Stimulated activated naive CD4-positive, alpha-beta T cell (primary cell): ENCODE data around the gene ETFB.

Experiments
- DNase-seq, 6 experiments: peaks; one replicate each; lab custom pipeline; 2025; lab: John Stamatoyannopoulos, UW

The ETFB gene

GRCh38 chr19:51351266-51351990, 14.8 kb downstream of the ETFB start:
- DNase-seq, result no peak

DNA sequence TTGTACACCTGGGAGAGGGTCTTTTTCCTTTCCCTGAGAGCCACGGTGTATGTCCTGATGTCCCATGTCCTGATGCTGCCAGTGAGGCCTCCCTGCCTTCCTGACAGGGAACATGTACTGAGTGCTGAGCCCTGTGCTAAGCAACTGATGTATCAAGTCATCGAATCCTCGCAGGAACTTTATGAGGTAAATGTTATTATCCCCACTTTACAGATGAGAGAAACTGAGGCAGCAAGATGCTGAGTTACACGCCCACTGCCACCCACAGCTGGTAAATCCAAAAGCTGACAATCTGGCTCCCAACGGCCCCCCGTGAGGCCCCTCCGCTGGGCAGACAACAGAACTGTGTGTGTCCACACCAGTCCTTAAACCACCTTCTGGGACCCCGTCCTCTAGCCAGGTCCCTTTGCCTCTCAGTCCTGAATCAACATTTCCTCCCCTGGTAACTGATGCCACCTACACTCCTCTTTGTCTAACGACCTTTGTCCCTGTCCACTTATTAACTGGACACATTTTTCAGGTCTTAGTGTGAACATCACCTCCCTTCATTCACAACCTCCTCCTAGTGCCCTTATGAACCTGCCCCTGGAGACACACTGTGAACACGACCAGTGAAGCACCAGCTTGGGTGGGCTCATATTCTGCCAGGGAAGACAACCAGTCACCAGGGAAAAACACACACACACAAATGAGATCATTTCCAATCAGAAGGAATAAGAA, 18.8 kb downstream of the ETFB start:
- no peak for DNase-seq

GRCh38 chr19:51346742-51347141, 19.4 kb downstream of the ETFB start:
- DNase-seq, result no peak

- no peak for DNase-seq
Observed at GRCh38 chr19:51345076-51345620, 21.0 kb downstream of the ETFB start.

GRCh38 chr19:51342631-51343569, 23.3 kb downstream of the ETFB start:
- DNase-seq, result no peak

DNA sequence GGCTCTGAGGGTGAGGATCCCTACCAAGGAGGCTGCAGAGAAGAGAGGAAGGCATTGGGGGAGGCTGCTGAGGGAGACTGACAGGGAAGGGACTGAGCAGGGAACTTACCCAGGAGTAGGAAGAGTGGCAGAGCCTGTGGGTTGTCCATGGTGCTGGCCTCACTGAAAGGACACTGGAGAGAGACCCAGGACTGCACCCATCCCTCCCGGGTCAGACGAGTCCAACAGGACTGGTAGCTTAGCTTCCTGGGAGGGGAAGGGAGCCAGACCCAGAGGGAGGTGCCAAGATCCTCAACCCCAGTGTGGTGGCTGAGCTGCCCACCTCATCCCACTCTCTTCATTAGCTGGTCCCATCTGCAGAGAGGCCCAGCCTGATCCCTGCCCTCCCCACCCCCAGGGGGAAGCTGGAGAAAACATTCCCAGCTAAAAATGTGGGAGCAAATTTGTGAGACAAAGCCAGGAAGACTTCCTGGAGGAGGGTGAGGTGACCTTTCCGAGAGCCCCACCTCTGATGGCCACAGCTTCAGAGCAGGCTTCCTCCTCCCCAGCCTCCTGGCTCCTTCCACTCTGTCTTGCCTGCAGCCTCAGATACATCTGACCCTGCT, 24.1 kb downstream of the ETFB start, which contains the start of gene VSIG10L:
TSS of gene VSIG10L (minus strand) at position 164 of the 605 bp plus-strand sequence. CDS start at position 149, 15 bp downstream.
- DNase-seq, result no peak

- peak in 1 of 6 experiments; percentile 6 for DNase-seq
Observed at GRCh38 chr19:51341066-51341465, 25.1 kb downstream of the ETFB start.

DNA sequence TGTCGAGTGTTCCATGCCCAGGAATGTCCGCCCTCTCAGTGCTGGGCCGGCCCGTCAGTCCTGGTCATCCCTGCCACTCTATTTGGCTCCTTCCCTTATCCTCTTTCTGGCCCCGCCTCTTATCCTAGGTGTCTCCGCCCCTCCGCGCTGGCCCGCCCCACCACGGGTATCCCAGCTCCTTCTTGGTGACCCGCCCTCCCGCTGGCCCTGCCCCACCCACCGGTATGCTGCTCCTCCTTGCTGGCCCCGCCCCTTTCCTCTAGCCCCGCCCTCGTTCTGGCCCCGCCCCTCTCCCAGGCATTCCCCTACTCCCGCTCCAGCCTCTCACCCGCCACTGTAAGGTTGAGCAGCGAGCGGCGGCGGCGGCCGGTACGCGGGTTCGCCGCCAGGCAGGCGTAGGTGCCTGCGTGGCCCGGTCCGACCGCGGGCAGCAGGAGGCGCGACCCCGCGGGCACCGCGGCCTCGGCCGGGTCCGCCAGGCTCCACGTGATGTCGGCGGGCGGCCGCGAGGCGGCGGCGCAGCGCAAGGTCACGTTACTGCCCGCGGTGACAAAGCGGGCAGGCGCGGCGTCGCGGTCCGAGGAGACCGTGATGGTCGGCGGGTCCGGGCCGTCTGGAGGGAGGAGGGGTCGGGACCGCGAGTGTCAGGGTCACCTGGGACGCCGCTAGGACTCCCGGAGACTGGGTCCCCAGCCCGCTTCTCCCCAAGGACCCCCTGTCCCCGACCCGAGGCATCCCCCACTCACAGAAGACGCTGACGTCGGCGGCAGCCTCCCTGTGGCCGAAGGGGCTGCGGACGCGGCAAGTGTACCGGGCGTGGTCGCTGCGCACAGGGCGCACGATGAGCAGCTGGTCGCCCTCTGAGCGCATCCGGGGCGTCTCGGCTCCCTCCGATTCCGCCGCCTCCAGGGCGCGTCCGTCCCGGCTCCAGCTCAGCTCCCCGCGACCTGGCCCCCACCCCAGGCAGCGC, 26.2 kb downstream of the ETFB start:
- peak; percentile 36 to 86 (median 69) for DNase-seq

DNA sequence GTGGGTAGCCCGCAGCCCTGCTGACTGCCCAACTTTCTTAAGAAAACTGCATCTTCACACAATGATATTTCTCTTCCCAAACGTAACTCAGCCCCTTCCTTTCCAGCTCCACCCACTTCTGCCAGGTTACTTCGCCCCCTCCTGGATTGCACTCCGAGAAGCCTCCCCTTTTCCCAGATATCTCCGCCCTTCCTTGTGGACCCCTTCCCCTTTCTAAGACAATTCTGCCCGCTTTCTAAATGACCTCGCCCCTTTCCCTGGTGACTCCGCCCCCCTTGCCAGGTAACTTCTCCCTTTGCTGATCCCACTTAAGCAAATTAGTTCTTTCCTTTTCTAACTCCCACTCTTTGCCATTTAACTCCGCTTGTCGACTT, 26.9 kb downstream of the ETFB start:
- DNase-seq, result no peak

DNA sequence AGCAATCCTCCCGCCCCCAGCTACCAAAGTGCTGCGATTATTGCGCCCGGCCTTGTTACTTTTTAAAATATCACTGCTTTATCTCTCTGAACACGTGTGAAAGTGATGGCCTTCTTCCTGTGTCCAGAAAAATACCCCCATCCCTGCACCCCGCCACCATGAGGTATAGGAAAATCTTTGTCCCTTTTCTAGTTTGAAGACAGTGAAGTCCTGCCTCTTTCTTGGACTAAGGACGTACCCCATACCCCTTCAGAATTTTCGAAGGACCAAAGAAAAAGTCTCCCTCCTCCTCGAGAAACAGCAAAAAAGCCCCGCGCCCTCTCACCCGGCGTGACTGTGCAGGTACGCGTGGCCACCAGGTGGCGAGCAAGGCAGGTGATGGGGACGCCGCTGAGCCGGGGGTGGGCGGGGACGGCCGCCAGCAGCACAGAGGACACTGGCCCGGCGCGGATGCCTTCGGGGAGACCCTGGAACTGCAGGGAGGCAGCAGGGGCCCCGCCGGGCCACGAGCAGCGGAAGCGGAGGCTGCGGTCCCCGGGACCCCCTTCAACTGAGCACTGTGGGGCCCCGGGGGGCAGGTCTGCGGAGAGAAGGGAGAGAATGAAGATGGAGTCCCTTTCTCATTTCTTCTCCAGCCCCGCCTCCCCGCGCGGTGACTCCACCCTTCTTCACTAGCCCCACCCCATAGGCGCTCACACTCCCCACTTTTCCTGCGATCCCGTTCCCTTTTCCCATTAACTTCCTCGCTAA, 27.4 kb downstream of the ETFB start:
- peak; percentile 66 to 91 (median 78) for DNase-seq

DNA sequence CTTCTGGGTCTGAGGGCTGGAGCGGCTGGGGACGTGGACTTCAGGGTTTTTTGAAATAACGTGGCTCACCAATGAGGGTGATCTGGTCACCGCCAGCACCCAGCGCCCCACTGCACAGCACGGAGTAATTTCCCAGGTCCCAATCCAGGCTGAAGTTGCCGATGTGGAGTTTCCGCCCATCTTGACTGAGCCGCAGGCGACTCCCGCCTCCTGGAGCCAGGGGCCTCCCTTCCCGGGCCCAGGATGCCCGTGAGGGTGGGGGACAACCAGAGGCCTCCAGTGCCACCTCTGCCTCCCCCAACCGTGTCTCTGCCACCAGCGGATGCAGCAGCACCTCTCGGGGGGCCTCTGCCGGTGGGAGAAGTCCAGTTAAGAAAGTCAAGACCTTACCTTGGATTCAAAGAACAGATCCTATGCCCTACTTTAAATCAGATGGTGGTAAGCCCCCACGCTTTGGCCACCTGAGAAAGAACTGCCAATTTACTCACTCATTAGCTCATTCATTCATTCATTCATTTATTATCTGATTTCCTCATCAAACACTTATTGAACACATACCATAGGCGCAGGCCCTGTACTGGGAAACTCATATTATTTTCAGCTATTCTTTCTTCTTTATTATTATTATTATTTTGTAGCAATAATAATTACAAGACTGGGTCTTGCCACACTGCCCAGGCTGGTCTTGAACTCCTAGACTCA, 28.2 kb downstream of the ETFB start:
- no peak for DNase-seq

DNA sequence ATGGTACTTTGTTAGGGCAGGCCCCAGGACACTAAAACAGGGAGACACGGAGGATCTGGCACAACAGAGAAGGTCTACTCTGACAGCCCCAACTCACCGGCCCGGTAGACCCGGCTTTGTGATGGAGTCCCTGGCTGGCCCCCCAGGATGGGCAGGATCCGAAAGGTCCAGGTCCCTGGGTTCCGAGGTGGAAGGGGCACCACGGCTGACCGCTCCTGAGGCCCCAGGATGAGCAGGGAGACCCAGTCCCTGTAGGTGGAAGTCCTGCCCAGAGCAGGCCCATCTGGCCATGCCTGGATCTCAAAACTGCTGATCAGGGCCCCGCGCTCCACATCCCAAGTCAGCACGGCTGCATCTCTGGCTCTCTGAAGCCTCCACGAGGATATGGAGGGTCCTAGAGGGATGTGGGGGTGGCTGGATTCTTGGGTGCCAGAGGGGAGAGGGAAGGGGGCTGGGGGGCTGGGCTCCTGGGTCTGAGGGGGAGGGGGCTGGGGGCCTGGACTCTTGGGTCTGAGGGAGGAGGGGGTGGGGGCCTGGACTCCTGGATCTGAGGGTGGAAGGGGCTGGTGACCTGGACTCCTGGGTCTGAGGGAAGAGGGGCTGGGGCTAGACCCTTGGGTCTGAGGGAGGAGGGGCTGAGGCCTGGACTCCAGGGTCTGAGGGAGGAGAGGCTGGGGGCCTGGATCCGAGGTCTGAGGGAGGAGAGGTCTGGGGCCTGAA, 28.9 kb downstream of the ETFB start:
- no peak for DNase-seq

GRCh38 chr19:51333836-51334460, 32.2 kb downstream of the ETFB start:
- DNase-seq, result no peak

DNA sequence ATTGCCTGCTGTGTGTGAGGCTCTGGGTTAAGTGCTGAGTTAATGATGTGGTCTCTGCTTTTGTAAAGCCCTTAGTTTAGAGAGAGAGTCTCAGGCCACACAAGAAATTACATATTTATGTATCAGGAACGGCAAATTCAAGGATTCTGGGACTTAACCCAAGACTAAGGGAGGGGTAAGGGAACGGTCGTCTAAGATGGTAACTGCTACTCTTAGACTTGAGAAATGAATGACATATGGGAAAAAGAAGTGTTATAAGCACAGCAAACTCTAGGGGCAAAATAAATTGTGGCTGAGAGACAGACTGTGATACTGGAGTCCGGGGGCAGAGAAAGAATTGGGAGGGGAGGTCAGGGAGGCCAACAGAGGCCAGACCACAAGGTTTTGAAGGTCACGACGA, 34.5 kb downstream of the ETFB start:
- DNase-seq, result no peak

GRCh38 chr19:51331193-51331592, 35.0 kb downstream of the ETFB start:
- no peak for DNase-seq

DNA sequence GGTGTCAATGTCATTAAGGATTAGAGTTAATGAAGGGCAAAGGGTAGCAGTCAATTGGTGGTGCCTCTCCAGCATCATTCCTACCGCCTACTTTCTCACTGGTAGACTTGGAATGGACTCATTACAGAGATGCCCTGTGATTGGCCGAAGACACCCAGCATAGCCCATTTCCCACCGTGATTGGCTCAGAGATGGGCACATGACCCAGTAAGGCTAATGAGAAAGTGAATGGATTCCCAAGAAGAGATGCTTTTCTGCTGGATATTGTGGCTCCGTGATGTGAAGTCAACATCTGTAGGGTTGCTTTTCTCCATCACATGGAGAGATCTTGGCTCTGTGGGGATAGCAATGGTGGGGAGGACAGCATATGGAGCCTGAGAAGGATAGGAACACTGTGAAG, 35.8 kb downstream of the ETFB start:
- DNase-seq, result no peak

GRCh38 chr19:51329411-51329810, 36.8 kb downstream of the ETFB start:
- DNase-seq, result no peak
